Activated CD8-positive, alpha-beta memory T cell treated with anti-CD3 and anti-CD28 coated beads for 4 hours (primary cell): ENCODE results near the gene HSPBP1.
"Not testable (repeated sequence)": the region's sequence is repeated elsewhere in the genome, so short reads cannot be mapped to it uniquely, and the experiment has no call there.

Source experiments
- DNase-seq, 2 donors: peaks; one replicate each; pipeline ENCODE4 v3.0.0-alpha.2; 2020; ENCODE audit warnings: low read depth in 2 of 2

HSPBP1 gene, protein sequence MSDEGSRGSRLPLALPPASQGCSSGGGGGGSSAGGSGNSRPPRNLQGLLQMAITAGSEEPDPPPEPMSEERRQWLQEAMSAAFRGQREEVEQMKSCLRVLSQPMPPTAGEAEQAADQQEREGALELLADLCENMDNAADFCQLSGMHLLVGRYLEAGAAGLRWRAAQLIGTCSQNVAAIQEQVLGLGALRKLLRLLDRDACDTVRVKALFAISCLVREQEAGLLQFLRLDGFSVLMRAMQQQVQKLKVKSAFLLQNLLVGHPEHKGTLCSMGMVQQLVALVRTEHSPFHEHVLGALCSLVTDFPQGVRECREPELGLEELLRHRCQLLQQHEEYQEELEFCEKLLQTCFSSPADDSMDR

DNA sequence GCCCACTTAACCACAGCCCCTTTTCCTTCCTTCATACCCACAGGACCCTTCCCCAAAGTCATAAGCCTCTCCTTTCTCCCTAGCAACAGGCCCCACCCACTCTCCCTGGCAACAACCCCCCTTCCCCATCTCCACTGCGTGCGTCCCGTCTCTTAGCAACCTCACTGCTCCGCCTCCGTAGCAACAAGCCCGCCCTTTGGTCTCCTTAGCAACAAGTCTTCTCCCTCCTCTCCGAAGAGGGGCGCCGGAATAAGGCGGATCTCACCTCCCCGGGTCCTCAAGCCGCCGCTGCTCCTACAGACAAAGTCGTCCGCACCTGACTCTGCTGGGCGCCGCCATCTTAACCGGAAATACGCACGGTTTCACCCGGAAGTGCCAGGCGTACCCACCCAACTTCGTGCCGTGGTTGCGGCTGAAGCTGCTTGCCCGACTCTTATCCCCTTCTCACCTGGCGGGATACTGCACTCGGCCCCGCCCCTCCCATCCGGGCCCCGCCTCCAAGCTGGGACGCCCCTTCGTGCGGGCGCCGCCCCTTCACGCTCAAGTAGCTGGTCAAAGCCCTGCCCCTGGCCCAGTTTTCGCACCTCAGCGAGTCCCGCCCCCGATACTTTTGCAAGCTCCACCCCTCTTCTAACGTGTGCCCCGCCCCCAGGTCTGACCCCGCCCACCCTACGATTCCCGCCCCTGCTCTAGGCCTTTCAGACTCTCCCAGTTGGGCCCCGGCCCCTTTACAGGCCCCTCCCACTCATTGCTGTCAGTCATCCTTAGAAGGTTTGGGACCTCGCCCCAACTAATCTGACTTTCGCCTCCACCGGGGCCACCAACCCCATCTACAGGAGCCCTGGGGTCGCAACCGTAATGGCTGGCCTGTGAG is at the start of gene HSPBP1:
Gene HSPBP1 (minus strand): TSS at position 341 of the 874 bp plus-strand sequence. CDS start 502 bp downstream, outside the sequence.
- DNase-seq: peak; percentile 85 to 90

DNA sequence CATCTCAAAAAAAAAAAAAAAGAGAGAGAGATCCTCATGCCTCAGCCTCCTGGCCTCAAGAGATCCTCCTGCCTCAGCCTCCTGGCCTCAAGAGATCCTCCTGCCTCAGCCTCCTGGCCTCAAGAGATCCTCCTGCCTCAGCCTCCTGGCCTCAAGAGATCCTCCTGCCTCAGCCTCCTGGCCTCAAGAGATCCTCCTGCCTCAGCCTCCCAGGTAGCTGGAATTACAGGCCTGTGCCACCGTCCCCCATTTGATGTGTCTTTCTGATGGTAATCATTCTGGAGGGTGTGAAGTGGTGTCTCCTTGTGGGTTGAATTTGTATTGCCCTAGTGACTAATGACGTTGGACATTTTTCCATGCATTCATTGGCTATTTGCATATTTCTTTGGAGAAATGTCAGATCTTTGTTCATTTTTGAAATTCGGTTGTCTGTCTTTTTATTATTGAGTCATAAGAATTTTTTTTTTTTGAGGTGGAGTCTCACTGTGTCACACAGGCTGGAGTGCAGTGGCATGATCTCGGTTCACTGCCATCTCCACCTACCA is 48.9 kb upstream of the HSPBP1 start:
- DNase-seq: not testable (repeated sequence)

DNA sequence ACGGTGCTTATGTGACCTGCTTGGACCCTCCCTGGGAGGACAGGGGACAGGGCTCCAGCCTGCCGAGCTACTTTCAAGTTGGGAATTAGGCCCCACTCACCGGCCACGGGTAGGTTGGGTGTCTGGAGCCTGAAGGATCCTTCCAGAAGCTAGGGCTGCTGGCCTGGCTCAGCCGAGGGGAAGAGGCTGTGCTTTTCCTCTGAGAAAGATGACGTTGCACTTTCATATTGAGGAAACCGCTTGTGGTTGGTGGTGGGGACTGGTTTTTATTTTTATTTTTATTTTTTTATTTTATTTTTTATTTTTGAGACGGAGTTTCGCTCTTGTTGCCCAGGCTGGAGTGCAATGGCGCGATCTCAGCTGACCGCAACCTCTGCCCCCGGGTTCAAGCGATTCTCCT is 45.3 kb upstream of the HSPBP1 start, which contains the start of gene TMEM150B:
Gene TMEM150B (minus strand): TSS at position 170 of the 400 bp plus-strand sequence. CDS start 4,305 bp downstream, outside the sequence.
- DNase-seq: no peak

DNA sequence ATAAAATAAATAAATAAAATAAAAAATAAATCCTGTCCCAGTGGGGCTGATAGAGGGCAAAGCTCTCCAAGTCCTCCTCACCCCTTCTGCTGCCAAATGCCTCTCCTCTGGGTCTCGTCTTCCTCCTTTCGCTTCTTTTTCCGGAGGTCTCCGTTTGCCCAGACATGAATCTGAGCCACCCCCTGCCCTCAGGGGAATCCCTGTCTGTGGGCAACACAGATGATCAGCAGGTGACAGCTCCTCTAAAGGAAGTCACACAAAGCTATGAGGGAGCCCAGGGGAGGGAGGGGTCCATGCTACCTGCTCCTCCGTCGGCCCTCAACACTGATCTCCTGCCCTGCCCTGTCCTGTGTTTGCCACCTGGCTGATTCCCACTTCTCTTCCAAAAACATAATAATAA is 44.8 kb upstream of the HSPBP1 start:
- DNase-seq: no peak

DNA sequence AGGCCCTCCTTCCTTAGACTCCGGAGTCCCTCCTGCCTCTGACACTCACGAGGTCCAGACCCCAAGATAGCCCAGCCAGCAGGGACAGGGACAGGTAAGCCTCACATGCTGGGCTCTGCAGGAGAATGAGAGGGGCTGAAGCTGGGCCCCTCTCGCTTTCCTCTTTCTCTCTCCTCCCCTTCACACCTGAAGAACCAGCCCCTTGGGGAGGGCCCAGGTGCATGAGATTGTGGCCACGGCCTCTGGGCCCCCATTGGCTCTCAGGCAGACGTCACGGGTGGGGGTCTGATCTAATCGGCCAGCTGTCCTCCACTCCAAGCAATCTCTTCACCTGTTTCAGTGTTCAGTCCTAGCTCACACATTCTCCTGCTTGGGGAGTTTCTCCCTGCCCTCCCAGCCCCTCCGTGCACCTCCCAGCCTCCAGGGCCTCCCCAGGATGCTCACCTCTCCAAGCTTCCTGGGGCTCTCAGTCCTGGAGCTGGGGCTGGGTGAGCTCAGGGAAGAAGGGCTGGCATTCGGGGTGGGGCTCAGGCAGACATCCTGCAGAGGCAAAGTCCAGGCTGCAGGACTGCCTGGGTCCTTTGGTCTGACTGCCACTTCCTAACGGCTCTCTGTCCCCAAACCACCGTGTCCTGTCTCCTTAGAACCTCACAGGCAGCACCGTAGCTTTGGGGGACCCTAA is 42.4 kb upstream of the HSPBP1 start:
- no peak for DNase-seq

DNA sequence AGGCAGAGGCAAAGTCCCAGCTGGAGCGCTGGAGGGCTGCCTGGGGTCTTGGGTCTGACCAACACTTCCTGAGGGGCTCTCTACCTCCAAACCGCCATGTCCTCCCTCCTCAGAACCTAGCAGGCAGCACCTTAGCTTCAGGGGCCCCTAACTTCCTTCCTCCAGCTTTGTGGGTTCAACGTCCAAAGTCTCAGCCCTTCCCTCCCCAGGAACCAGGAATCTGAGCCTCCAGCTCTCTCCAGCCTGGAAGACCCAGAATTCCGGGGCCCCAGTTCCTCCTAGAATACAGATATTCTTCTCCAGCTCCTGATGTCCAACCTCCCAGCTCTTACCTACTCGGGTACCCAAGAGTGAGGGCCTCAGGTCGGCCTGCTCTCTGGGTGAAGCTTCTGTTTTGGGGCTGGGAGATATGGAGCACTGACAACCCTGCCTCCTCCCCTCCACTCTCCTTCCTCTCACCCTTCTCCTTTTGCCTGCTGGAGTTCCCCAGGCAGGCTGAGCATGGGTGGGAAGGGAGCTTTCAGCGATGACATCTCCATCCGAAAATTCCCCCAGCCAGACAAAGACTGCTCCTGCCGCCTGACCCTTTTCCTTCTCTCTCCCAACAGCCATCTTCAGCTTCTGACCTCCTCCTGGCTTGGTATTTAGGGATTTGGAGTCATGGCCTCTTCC is 41.7 kb upstream of the HSPBP1 start:
- DNase-seq: no peak

DNA sequence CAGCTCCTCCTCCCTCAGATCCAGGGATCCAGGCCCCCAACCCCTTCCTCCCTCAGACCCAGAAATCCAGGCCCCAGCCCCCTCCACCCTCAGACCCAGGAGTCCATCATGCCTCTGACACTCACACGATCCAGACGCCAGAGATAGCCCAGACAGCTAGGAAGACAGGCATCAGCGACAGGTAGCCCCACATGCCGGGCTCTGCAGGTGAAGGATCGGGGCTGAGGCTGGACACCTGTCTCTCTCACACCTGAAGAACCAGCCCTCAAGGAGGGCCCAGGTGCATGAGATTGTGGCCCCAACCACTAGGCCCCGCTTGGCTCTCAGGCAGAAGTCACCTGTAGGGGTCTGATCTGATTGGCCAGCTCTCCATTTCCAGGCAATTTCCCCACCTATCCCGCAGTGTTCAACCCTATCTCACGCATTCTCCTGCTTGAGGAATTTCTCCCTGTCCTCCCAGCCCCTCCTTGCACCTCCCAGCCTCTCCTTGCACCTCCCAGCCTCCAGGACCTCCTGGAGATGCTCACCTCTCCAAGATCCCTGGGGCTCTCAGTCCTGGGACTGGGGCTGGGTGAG is 41.0 kb upstream of the HSPBP1 start:
- no peak for DNase-seq

DNA sequence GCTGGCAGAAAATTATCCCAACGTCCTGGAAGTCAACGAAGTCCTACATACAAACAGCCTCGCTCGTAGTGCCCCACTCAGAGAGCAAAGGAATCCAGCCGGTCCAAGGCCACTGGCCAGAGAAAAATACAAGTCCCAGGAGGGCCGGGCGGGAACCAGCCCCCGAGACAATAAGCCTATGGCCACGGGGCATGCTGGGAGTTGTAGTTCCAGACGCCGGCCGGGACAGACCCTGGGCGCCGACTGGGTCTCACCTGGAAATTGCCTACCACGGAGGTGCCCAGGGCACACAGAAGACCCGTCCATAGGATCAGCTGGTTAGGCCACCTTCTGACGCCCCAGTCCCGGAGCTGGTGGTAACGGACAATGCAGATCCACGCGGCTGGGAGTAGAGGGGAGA is 39.9 kb upstream of the HSPBP1 start:
- no peak for DNase-seq

DNA sequence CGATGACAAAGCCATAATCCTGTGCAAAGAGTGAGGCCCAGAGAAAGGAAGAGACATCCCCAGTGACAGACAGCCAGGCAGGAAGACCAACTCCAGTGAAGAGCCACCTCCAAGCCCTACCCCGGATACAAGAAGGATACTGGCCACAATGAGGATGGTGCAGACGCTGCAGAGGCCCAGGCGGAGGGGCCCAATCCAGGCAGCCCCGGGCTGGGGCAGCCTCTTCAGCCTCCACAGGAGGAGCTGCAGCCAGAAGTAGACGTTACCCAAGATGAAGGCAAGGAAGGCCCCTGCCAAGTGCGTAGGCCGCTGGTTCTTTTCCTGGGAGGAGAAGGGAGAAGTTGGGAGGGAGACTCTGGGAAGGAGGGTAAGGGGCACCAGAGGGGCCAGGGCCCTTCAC is 36.7 kb upstream of the HSPBP1 start:
- no peak for DNase-seq

DNA sequence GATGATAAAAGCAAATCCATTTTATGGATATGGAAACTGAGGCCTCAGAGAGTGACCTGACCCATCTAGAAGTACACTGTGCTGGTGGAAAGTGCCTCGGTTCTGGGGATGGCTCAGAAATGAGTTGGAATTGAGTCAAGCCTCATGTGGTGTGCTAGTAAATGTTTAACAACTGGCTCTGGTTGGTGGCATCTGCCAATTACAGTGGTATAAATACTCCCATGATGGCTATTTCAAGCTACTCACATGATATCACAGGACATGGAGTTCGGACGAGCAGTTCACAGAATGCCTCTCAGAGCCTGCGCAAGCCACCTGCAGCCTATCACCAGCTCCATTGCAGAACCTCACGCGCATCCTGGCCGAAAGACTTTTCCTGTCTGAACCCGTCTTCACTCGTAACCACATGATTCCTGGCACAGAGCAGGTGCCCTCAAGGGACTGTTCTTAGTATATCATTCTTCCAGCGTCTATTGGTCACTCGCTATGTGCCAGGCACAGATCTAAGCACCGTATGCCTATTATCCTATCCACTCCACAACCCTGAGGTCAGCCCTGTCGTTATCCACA is 36.1 kb upstream of the HSPBP1 start:
- DNase-seq: no peak

DNA sequence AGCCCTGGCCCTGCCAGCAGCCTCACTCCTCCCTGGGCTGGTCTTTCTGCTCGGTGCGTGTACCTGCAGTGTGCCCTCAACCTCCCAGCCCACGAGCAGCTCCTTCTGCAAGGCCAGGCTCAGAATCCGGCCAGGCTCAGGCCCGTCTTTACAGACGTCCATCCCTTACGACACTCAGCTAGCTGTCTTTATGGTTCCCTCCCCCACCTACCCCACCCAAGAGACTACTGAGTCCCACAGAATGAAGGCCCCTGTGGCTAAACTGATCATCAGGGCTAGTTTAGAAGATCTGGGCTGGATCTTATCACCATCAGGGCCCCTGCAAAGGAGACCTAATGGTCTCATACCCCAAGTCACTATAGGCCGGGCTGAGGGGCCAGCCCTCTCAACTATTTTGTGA is 34.5 kb upstream of the HSPBP1 start:
- DNase-seq: no peak

DNA sequence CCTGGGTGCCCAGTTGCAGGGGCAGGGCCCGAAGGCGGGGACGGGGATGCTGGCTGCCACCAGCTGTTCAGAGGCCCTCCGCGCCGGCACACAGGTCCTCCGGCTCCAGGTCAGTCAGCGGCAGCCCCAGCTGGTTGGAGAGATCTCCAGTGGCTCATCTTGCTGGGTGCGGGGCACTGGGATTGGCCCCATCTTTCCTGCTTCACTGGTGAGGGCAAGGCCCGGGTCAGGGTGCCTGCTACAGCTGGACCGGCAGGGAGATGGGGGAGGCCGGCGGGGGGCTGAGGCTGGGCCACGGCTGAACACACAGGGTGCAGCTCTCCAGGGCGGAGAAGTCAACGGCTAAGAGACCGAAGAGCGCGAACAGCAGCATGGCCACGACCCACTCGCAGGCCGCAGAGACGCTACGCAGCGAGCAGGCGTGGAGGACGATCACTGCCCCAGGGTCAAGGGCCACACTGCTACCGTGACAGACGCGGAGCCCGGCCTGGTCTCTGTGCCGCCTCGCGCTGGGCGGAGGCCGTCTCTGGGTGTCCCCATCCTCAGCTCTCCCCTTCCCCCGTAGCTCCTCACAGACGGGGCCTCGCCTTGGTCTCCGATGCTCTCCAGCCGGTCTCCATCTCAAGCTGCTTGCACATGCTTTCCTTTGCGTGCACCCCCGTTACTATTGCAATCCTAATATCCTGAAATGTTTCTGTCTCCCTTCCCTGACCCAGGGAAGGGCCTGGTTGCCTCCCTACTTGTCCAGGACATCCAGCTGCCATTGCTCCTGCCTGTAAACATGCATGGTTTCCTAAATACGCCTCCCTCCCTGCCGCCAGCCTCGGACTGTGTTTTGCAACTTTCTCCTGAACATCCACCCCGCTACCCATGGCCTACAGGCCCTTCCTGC is 33.0 kb upstream of the HSPBP1 start:
- DNase-seq: no peak

DNA sequence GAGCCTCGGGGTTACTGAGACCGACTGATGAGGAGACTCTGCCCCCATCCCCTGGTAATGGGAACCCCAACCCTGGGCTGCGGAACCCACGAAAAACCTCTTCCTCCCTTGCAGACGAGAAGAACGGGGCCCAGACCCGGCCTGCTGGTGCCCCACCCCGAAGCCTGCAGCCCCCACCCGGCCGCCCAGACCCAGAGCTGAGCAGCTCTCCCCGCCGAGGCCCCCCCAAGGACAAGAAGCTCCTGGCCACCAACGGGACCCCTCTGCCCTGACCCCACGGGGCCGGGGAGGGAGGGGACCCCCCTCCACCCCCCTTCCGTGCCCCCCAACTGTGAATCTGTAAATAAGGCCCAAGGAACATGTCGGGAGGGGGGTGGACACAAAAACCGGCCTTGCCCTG is 31.9 kb upstream of the HSPBP1 start:
- DNase-seq: no peak

DNA sequence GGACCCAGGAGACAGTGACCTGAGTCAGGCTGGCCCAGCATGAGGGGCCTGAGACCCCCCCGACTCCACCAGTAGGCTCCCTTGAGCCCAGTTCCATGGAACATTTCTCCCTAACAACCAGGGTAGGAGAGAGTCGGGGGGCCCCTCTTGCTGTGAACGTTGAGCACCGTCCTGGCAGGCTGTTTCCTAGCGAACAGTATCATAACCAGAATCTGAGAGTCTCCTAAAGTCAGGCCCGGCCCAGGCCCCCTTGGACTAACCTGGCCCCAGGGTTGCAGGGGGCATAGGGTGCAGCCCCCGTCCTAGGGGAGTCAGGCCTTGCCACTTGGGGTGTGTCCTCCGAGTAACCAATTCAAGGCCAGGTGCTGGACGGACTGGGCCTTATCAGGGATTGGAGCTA is 31.5 kb upstream of the HSPBP1 start:
- no peak for DNase-seq

DNA sequence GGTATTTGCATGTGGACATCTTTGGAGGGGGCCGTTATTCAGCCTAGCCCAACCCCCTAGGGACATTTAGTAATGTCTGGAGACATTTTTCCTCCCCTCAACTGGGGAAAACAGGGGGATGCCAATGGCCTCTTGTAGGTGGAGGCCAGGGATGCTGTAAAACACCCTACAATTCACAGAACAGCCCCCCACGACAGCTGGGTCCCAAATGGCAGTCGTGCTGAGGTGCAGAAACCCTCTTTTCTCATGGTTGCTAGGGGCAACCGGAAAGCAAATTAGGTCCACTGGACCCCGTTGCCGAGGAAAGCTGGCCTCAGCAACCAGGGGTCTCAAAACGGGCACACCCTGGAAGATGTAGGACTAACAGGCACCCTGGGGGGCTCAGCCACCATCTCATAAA is 30.6 kb upstream of the HSPBP1 start:
- DNase-seq: no peak

DNA sequence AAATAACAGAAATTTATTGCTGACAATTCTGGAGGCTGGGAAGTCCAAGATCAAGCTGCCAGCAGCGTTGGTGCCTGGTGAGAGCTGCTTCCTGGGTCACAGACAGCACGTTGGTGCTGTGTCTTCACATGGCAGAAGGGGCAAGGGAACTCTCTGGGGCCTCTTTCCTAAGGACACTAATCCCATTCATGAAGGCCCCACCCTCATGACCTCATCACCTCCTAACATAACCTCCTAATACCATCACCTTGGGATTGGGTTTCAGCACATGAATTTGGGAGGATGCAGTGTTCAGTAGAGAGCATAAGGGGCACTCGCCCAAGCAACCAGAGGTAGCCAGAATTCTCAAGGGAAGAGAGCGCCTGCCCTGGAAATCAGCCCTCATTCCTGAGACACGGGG is 29.5 kb upstream of the HSPBP1 start:
- no peak for DNase-seq

DNA sequence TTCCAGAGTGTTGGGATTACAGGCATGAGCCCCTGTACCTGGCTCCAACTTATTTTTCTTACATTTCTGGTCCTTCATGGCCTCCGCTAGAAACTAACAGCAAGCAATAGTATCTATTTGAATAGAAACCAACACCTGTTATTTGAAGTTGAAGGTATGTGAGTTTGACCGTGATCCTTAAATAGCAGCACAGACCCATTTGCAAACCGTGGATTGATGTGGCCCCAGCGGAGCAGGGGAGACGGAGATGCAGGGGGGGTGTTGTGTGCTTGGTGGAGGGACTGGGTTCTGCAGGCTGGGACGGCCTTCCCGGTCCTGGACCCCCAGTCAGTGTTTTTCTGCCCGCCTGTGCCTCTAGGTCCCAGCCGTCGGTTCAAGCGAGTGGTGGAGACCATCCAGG is 28.4 kb upstream of the HSPBP1 start:
- no peak for DNase-seq

DNA sequence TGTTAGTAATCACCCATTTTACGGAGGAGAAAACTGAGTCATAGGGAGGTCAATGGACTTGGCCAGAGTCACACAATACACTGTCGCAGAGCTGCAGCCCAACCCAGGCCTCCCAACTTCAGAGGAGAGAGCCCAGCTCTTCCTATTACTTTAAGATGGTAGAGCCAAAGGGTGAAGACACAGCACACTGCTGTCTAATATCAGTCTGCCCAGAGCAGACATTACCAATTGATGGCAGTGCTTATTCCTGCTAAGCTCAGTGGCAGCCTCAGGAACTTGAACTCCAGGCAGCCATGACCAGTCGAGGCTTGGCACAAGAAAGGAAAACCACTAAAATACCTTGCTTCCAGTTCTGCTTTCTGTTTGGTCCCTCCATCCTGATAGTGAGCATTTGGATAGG is 26.8 kb upstream of the HSPBP1 start:
- no peak for DNase-seq

DNA sequence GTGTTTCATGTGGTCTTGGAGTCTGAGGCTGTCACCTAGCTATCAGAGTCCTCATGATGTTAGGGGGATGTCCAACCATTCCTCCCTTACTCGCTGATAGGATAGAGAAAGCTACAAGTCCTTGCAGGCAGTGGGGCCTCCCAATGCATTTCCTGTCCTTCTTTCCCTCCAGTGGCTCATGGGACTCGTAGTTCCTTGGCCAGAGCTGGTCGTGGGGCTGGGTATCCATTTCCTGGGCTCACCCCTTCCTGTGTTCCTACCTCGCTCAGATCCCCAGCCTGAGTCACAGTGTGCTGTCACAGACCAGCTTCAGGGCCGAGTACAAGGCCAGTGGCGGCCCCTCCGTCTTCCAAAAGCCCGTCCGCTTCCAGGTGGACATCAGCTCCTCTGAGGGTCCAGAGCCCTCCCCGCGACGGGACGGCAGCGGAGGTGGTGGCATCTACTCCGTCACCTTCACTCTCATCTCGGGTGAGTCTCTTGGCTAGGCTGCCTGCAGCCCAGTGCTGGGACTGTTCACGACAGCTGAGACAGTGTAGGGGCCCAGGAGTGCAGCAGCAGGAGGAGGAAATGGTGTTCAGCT is 26.2 kb upstream of the HSPBP1 start:
- DNase-seq: no peak
